ENCODE data around the gene MAGEA1.

DNA sequence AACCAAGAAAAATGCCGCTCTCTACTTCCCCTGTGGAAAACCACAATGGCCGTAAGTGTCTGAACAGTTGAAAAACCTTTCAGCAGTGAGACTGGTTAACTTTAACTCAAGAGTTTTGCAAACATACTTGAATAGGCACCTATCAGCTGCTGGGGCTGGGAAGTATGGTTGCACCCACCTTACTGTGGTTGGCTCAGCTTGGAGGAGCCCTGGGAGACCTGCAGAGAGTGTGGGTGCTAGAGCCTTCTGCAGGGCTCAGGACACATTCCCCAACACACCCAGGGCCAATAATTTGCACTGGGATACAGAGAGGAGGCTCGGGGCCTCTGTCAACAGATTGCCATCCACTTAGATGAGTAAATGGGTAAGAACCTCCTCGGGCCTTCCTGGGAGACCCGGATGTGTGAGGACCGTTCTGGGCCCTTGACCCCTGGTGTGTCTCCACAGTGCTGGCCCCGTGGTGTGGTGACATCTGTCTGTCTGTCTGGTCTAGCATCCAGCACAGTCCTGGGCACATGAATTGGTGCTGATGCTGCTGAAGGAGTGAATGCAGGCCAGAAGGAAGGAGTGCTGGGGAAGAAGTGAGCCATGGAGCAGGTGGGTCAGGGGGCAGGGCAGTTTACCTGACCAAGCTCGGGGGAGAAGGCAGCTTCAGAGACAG lies 46.5 kb downstream of the MAGEA1 start:
- TF ChIP-seq, protein P1, sequence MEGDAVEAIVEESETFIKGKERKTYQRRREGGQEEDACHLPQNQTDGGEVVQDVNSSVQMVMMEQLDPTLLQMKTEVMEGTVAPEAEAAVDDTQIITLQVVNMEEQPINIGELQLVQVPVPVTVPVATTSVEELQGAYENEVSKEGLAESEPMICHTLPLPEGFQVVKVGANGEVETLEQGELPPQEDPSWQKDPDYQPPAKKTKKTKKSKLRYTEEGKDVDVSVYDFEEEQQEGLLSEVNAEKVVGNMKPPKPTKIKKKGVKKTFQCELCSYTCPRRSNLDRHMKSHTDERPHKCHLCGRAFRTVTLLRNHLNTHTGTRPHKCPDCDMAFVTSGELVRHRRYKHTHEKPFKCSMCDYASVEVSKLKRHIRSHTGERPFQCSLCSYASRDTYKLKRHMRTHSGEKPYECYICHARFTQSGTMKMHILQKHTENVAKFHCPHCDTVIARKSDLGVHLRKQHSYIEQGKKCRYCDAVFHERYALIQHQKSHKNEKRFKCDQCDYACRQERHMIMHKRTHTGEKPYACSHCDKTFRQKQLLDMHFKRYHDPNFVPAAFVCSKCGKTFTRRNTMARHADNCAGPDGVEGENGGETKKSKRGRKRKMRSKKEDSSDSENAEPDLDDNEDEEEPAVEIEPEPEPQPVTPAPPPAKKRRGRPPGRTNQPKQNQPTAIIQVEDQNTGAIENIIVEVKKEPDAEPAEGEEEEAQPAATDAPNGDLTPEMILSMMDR (IDR thresholded peaks at IDR 0.05): no peak
- TF ChIP-seq EZH2 (IDR thresholded peaks at IDR 0.05; ENCODE audit: borderline replicate concordance, insufficient read depth, low read depth, low read length, poor library complexity, severe bottlenecking): no peak

Data from B cell (primary cell).